ENCODE data around the gene INVS. TPM values are rescaled to one million over a fixed set of nuclear protein-coding genes. Genes with fewer than 3 reads are reported as not detected.

The INVS gene
- total and polyA plus RNA-seq, 12 donors = 1.6 to 8.0 (median 5.5) TPM

DNA sequence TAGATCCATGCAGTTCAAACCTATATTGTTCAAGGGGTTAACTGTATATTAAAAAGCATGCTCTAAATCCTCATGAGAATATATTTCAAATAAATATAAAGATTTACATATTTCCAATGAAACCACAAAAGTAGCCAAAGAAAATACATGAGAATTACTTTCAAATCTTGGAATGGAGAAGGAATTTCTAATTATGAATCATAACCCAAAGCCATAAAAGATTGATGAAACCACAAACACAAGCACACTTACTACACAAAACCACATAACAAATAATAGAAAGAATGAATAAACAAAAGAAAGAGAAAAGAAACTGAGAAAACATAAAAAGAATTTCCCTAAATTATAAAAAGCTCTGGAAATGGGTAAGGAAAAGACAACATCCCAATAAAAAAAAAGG lies 16.3 kb upstream of the INVS start:
- no peaks in the 10 kb centered on the region for H3K27me3 ChIP-seq
- H3K4me1 ChIP-seq = peaks cover 0 to 66% (median 41%) of the 10 kb centered on the region in 9 donors
- H3K27ac ChIP-seq = no peak overlapping the region
- TF ChIP-seq, protein P1, sequence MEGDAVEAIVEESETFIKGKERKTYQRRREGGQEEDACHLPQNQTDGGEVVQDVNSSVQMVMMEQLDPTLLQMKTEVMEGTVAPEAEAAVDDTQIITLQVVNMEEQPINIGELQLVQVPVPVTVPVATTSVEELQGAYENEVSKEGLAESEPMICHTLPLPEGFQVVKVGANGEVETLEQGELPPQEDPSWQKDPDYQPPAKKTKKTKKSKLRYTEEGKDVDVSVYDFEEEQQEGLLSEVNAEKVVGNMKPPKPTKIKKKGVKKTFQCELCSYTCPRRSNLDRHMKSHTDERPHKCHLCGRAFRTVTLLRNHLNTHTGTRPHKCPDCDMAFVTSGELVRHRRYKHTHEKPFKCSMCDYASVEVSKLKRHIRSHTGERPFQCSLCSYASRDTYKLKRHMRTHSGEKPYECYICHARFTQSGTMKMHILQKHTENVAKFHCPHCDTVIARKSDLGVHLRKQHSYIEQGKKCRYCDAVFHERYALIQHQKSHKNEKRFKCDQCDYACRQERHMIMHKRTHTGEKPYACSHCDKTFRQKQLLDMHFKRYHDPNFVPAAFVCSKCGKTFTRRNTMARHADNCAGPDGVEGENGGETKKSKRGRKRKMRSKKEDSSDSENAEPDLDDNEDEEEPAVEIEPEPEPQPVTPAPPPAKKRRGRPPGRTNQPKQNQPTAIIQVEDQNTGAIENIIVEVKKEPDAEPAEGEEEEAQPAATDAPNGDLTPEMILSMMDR (IDR thresholded peaks at IDR 0.05) = no peak
- no peaks in the 10 kb centered on the region for H3K9me3 ChIP-seq
- DNase-seq (no peak), ATAC-seq (no peak)
- H3K36me3 ChIP-seq = no peaks in the 10 kb centered on the region
- intact Hi-C loops (cut with DNase I) = no loop called here
- no peak overlapping the region for H3K4me3 ChIP-seq

GRCh38 chr9:100083448-100084127 lies 15.5 kb upstream of the INVS start:
- Histone ChIP-seq H3K36me3 (no peaks in the 10 kb centered on the region), H3K4me1 (peaks cover 0 to 67% (median 44%) of the 10 kb centered on the region in 9 donors), H3K9me3 (no peaks in the 10 kb centered on the region), H3K27me3 (no peaks in the 10 kb centered on the region), H3K4me3 (no peak overlapping the region), H3K27ac (no peak overlapping the region)
- ATAC-seq (no peak), DNase-seq (no peak)
- TF ChIP-seq, protein P1 (IDR thresholded peaks at IDR 0.05) = no peak
- 76 to 80% methylated on average over 5 of the region's 5 CpGs for WGBS, 2 donors
- intact Hi-C loops (cut with DNase I) = no loop called here

DNA sequence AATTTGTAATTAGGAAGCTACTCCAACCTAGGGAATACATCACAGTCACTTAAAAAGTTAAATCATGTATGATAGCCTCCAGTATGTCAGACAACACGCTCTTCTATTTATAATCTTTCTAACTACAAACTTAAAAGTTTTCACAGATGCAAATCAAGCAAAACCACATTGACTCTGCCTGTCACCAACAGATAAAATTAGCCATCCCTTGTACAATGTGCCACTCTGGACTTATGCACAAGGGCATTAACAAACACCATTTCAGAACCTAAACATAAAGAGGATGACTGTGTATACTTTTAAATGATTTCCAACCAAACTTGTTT lies 15.0 kb upstream of the INVS start:
- TF ChIP-seq, protein P1 (IDR thresholded peaks at IDR 0.05) = no peak
- no peak for ATAC-seq
- H3K27ac ChIP-seq = no peak overlapping the region
- 52 to 57% methylated on average over 1 of the region's 1 CpG for WGBS, 2 donors
- H3K27me3 ChIP-seq = no peaks in the 10 kb centered on the region
- intact Hi-C loops (cut with DNase I) = no loop called here
- no peak overlapping the region for H3K4me3 ChIP-seq
- no peaks in the 10 kb centered on the region for H3K9me3 ChIP-seq
- no peaks in the 10 kb centered on the region for H3K36me3 ChIP-seq
- no peak for DNase-seq
- peaks cover 0 to 71% (median 44%) of the 10 kb centered on the region in 9 donors for H3K4me1 ChIP-seq

DNA sequence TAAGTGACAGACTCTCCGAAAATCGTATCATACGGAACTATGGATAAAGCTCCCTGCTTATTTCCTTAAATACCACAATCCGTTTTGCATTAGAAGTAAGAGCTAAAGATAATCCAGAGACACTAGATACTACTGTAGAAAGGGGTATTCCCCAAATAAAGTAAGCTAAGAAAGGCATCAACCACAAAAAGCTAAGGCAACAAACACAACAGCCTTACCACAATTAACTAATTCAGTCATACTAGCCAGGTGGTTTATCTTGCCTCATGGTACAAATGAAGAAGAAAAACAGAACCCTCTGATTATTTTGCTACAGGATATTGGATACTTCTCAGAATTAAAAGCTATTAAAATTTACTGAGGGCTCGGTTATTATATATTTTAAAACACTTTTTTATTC lies 14.3 kb upstream of the INVS start:
- 79 to 81% methylated on average over 5 of the region's 5 CpGs for WGBS, 2 donors
- H3K27me3 ChIP-seq = no peaks in the 10 kb centered on the region
- TF ChIP-seq, protein P1 (IDR thresholded peaks at IDR 0.05) = no peak
- ATAC-seq = no peak
- H3K36me3 ChIP-seq = no peaks in the 10 kb centered on the region
- H3K9me3 ChIP-seq = no peaks in the 10 kb centered on the region
- no peak for DNase-seq
- H3K4me1 ChIP-seq = peaks cover 0 to 78% (median 44%) of the 10 kb centered on the region in 9 donors
- intact Hi-C loops (cut with DNase I) = no loop called here
- no peak overlapping the region for H3K4me3 ChIP-seq
- H3K27ac ChIP-seq = no peak overlapping the region

Data from heart right ventricle (tissue), 16 donors.